ENCODE measurements around the gene KDSR. TPM values are rescaled to one million over a fixed set of nuclear protein-coding genes. Genes with fewer than 3 reads are reported as not detected.
A peak's percentile ranks its signal among the peaks of the same experiment; 100 is the strongest.

Gene KDSR
- total RNA-seq, 4 donors from 2014 or later: 13.1 to 37.2 (median 28.3) TPM

GRCh38 chr18:63307551-63308200, 59.3 kb downstream of the KDSR start:
- no peak for DNase-seq
- H3K27ac ChIP-seq: peak overlapping the region in 3 of 4 donors; percentile 11 to 19 (median 15)
- no peak for TF ChIP-seq POLR2A (IDR thresholded peaks at IDR 0.05)
- no peak for TF ChIP-seq EP300 (IDR thresholded peaks at IDR 0.05; ENCODE audit: low read depth)
- no peaks in the 10 kb centered on the region for H3K9me3 ChIP-seq
- WGBS, 2 donors (ENCODE audit: low coverage in 1 of 2): 36 to 61% methylated on average over 1 to 2 of the region's 2 CpGs
- H3K36me3 ChIP-seq: no peaks in the 10 kb centered on the region
- in situ Hi-C loops (cut with MboI; ENCODE audit: low pct_ligation_motif_present in 1 of 4, low pct_unique_long_range_greater_than_20kb in 1 of 4, low sequenced_read_pairs in 3 of 4): no loop called here
- peaks cover 0 to 29% (median 0%) of the 10 kb centered on the region in 4 donors for H3K4me1 ChIP-seq
- no peaks in the 10 kb centered on the region for H3K27me3 ChIP-seq
- no peak overlapping the region for H3K4me3 ChIP-seq
- intact Hi-C loops (cut with DNase I; ENCODE audit: low total_unique reads): no loop called here

GRCh38 chr18:63306819-63307550, 60.0 kb downstream of the KDSR start:
- Histone ChIP-seq H3K27ac (peak overlapping the region in 1 of 4 donors; percentile 19), H3K9me3 (no peaks in the 10 kb centered on the region), H3K36me3 (no peaks in the 10 kb centered on the region), H3K4me1 (peaks cover 0 to 32% (median 0%) of the 10 kb centered on the region in 4 donors), H3K27me3 (no peaks in the 10 kb centered on the region), H3K4me3 (no peak overlapping the region)
- in situ Hi-C loops (cut with MboI; ENCODE audit: low pct_ligation_motif_present in 1 of 4, low pct_unique_long_range_greater_than_20kb in 1 of 4, low sequenced_read_pairs in 3 of 4) (no loop called here), intact Hi-C loops (cut with DNase I; ENCODE audit: low total_unique reads) (no loop called here)
- TF ChIP-seq CTCF (IDR thresholded peaks at IDR 0.05) (no peak), POLR2AphosphoS5 (IDR thresholded peaks at IDR 0.05) (no peak), POLR2A (IDR thresholded peaks at IDR 0.05) (no peak), EP300 (IDR thresholded peaks at IDR 0.05; ENCODE audit: low read depth) (no peak)
- WGBS, 2 donors (ENCODE audit: low coverage in 1 of 2): 75 to 91% methylated on average over 7 of the region's 7 CpGs
- DNase-seq: no peak

- WGBS, 2 donors (ENCODE audit: low coverage in 1 of 2): 80 to 95% methylated on average over 6 of the region's 6 CpGs
- DNase-seq: no peak
- no peaks in the 10 kb centered on the region for H3K36me3 ChIP-seq
- H3K9me3 ChIP-seq: no peaks in the 10 kb centered on the region
- H3K4me1 ChIP-seq: peaks cover 0 to 29% (median 0%) of the 10 kb centered on the region in 4 donors
- in situ Hi-C loops (cut with MboI; ENCODE audit: low pct_ligation_motif_present in 1 of 4, low pct_unique_long_range_greater_than_20kb in 1 of 4, low sequenced_read_pairs in 3 of 4) (no loop called here), intact Hi-C loops (cut with DNase I; ENCODE audit: low total_unique reads) (no loop called here)
- no peak overlapping the region for H3K27ac ChIP-seq
- TF ChIP-seq EP300 (IDR thresholded peaks at IDR 0.05; ENCODE audit: low read depth) (no peak), CTCF (IDR thresholded peaks at IDR 0.05) (no peak), POLR2A (IDR thresholded peaks at IDR 0.05) (no peak), POLR2AphosphoS5 (IDR thresholded peaks at IDR 0.05) (no peak)
- no peaks in the 10 kb centered on the region for H3K27me3 ChIP-seq
- no peak overlapping the region for H3K4me3 ChIP-seq
Measured at GRCh38 chr18:63306249-63306648, 60.8 kb downstream of the KDSR start.

GRCh38 chr18:63303547-63303946, 63.5 kb downstream of the KDSR start:
- peaks cover 0 to 36% (median 0%) of the 10 kb centered on the region in 4 donors for H3K4me1 ChIP-seq
- WGBS, 2 donors (ENCODE audit: low coverage in 1 of 2): 76 to 90% methylated on average over 3 of the region's 3 CpGs
- H3K9me3 ChIP-seq: no peaks in the 10 kb centered on the region
- TF ChIP-seq EP300 (IDR thresholded peaks at IDR 0.05; ENCODE audit: low read depth): no peak
- TF ChIP-seq POLR2AphosphoS5 (IDR thresholded peaks at IDR 0.05): no peak
- no peak for TF ChIP-seq POLR2A (IDR thresholded peaks at IDR 0.05)
- no peak for TF ChIP-seq CTCF (IDR thresholded peaks at IDR 0.05)
- no peaks in the 10 kb centered on the region for H3K36me3 ChIP-seq
- intact Hi-C loops (cut with DNase I; ENCODE audit: low total_unique reads): no loop called here
- H3K4me3 ChIP-seq: no peak overlapping the region
- H3K27me3 ChIP-seq: no peaks in the 10 kb centered on the region
- DNase-seq: no peak
- H3K27ac ChIP-seq: peak overlapping the region in 3 of 4 donors; percentile 15 to 45 (median 30)
- in situ Hi-C loops (cut with MboI; ENCODE audit: low pct_ligation_motif_present in 1 of 4, low pct_unique_long_range_greater_than_20kb in 1 of 4, low sequenced_read_pairs in 3 of 4): no loop called here
